NCI-H345 treated with DMSO at 0.1 percent for 48 hours (cell line): Measurements from ENCODE around the gene JAG2.

ENCODE experiments used
- DNase-seq: peaks from one replicate; lab custom pipeline; 2025; ENCODE audit not compliant: unreplicated experiment; lab: John Stamatoyannopoulos, UW

The JAG2 gene

GRCh38 chr14:105168496-105168978, at the start of gene JAG2:
JAG2 (minus strand) TSS chr14:105168776; CDS start chr14:105168420, 356 bp downstream.
- no peak for DNase-seq

DNA sequence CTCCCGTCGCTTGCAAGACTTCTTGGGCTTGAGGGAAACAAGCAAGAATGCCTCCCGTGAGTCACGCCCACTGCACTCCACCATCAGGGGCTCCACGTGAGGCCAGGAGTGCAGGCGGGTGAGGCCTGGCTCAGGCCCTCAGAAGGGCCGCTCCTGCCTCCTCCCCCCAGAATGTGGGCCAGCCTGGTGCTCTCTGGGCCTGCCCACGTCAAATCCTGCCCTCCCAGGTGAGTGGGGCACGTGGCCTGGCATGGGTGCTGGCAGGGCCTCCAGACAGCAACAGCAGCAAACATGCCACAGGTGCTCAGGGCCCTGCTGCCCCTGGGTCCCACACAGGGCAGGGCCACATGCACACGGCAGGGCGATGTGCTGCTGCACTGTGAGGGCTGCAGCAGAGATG, 49.2 kb upstream of the JAG2 start:
- no peak for DNase-seq

DNA sequence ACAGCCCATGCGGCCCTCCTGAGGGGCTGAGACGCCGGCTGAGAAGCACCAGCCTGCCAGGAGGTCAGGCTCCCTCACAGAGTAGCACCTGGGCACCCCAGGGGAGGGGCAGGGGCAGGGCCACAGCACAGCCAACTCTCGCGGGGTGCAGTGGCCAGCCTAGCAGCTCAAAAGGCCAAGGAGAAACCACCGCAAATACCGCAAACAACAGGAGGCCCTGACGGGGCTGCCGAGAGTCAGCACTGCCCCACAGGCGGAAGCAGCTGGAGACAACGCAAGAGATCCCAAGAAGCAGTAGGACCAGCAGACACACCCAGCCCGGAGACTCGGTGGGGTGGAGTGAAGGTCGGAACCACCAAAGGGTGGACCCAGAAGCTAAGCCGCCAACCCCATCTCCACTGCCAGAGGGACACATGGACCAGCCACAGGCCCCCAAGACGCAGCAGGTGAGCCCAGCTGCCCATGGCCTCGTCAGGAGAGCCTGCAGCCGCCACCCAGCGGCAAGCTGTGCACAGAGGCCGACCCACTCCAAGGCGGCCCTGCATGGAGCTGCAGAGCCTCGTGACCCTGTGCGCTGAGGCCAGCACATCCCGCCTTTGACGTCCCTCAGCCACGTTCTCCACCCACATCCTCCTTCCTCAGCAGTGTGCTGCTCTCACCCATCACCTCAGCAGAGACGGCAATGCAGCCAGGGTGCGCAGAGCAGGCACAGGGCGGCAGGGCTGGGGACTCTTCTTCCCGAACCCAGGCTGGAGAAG, 48.1 kb upstream of the JAG2 start:
- DNase-seq = no peak

- DNase-seq = no peak
These were observed 47.0 kb upstream of the JAG2 start for GRCh38 chr14:105215602-105216001.

GRCh38 chr14:105214324-105214915, 45.8 kb upstream of the JAG2 start:
- no peak for DNase-seq

GRCh38 chr14:105213361-105213760, 44.8 kb upstream of the JAG2 start:
- no peak for DNase-seq

GRCh38 chr14:105212541-105213300, 44.1 kb upstream of the JAG2 start:
- DNase-seq = peak; percentile 78

GRCh38 chr14:105211758-105212089, 43.1 kb upstream of the JAG2 start:
- DNase-seq = no peak

GRCh38 chr14:105211086-105211757, 42.6 kb upstream of the JAG2 start:
- no peak for DNase-seq

DNA sequence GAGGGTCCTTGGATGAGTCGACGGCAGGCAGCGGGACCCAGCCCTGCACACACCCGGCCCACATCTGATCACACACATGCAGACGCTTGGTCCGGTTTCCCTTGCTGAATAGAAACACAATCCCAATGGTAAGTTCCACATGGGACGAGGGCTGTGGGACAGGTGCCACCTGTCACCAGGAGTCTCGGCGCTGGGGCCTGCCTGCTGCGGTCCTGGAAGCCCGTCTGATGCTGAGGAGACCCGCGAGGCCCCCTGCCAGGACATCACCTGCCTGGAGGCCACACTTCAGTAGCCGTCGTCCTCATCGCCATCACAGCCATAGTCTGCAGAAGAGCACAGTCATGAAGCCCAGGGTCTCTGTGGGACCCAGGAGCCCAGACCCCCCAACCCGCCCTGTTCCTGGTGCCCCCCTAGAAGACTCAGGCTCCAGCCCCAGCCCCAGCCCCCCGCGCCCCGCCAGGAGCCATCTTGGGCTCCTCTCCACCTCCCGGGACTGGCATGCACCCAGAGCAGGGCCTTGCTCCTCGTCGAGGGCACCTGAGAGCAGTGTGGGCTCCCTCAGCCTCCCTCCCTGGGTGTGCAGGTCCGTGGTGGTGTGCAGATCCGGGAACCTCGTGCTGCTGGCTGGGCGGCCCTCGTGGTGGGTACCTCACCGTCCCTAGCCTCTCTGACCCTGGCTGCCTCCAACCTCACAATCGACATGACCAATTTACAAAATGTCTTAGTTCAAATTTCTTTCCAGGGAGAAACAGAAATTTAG, 41.9 kb upstream of the JAG2 start:
- DNase-seq = no peak

DNA sequence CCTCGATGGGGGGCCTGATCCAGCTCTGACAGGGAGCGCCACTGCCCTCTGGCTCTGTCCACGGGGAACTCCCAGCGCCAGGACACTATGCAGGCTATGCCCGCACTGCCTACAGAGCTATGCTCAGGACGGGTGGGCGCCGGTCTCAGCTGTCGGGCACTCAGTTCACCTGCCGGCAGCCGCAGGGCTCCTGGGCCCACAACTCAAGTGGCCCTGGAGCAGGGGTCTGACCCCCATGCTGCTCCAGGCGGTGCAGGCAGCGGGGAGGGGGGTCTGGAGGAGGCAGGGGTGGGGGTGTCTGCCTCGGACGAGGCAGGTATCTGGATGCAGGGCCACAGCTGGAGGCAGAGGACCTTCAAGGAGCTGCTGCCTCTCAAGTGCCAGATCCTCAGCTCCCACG, 41.1 kb upstream of the JAG2 start:
- no peak for DNase-seq

DNA sequence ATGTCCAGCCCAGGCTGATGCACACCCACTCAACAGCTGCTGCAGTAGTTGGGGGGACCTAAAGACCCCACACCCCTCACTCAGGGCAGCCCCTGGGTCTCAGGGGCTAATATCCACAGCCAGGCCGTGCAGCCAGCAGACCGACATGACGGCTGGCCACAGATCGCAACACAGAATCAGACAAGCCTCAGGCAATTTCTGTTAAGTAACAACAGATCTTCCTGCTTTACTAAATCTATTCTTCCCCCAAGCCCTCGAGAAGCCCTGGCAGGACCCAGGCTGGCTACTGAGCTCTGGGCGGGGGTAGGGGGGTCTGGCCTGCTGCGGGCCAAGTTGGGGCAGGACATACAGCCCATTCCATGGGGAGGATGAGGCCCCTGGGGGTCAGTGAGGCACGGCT, 40.5 kb upstream of the JAG2 start:
- no peak for DNase-seq

DNA sequence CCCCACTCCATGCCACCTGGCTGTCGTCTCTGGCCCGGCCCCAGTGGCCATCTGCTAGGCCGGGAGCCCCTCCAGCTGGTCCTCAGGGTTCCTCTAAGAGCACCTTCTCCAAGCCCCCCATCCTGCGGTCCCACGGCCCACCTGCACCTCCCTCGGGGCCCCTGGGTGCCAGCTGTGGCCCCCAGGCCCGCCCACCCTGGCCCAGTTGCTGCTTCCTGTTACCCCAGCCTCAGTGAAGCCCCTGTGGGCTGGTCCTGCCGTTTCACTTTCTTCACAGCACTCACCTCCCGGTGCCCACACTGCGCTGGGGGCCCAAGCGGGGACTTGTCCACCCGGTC, 40.1 kb upstream of the JAG2 start:
- DNase-seq = no peak

DNA sequence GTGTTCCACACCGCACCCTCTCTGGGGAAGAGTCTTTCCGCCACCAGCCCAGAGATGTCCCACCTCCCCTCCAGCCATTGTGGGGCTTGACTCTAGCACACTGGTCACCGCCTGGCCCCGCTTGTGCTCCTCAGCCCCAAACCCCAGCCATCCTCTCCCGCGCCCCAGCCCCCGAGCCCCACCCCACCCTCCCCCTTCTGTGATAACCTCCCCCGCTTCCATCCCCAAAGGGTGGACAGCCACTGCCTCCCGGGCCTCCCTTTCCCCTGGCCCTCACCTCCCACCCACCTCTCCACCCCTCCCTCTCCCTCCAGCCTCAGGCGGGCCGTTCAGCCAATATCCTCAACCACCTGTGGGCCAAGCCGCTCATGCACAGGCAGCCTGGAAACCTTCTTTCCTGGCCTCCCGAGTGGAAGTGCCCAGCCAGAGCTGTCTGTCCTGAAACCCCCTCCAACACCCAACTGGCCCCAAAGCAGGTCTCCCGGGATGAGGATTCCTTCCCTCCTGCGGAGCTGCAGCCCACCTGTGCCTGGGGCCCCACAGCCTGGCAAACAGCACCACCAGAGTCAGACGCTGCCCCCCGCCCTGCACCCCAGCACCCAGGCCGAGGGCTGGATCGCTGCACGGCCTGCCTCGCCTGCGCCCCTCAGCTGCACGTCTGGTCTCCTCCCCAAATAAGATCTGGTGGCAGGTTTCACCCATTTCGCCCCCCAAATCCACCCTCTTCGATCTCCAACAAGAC, 39.6 kb upstream of the JAG2 start:
- DNase-seq = no peak

DNA sequence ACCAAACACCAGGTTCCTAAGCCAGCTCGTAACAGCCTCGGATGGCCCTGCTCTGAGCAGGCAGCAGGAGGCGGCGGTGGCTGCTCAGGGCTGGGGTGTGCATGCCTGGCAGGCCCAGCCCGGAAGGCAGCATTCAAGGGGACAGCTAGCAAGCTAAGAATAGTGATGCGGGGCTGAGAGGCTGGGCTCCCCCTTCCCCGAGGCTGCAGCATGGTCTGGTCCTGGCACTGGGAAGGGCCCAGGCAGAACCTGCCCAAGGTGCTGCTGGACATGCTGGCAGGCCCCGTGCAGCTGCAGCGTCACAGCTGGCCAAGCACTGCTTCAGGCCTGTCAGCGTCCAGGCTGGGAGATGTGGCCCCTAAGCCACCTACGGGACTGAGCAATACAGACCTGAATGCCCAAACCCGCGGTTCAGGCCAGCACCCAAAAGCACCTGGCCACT, 38.9 kb upstream of the JAG2 start:
- DNase-seq = no peak

DNA sequence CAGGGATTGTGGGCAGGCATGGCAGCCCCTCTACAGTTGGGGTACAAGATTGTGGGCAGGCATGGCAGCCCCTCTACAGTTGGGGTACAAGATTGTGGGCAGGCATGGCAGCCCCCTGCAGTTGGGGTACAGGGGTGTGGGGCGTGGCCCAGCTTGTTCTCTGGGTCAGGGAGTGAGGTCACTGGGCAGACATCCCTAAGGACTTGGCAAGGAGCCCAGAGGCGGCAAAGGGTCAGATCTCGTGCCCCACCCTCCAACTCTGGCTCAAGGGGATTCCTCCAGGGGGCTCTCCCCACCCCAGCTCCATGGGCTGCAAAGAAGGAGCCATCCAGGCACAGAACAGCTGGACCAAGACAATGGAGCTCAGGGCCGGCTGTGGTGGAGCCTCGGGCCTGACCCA, 38.3 kb upstream of the JAG2 start:
- no peak for DNase-seq

- DNase-seq = no peak
These were observed 37.2 kb upstream of the JAG2 start for GRCh38 chr14:105205673-105206208.

- no peak for DNase-seq
These were observed 36.5 kb upstream of the JAG2 start for GRCh38 chr14:105204931-105205672.

DNA sequence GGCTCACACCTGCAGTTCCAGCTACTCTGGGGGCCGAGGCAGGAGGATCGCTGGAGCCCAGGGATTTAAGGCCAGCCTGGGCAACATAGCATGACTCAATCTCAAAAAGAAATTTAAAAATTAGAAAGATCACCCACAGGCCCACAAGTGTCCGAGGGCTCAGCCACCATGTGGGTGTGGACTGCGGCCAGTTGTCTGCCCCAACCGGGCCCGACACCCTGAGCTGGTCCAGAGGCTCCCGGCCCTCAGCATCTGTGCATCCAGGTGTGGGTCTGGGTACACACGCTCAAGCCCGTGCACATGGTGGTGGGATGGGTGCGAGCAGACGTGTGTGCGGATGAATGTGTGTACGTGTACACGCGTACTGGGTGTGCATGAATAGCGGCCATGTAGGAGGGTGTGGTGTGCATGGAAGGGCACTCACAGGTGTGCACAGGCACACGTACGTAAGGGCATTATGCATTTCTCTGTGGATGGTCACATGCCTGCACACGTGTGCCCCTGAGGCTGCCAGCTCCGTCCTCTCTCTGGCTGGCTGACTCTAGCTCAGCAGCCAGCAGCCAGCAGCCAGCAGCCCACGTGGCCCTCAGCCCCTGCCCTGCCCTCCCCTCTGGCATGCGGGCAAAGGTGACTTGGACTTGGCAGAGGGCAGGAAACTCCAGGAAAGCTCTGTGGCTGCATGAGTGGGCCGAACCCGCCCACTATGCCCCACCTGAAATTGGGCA, 35.8 kb upstream of the JAG2 start:
- no peak for DNase-seq
